ENCODE data around the gene LRRC34.

Gene LRRC34

GRCh38 chr3:169787120-169787519 lies 25.6 kb downstream of the LRRC34 start:
- no peaks in the 10 kb centered on the region for H3K9me3 Mint-ChIP-seq
- ATAC-seq = no peak
- H3K4me1 Mint-ChIP-seq = peaks cover 8% of the 10 kb centered on the region
- H3K36me3 Mint-ChIP-seq = peaks cover 91% of the 10 kb centered on the region
- H3K4me3 Mint-ChIP-seq = no peak overlapping the region
- no peak overlapping the region for H3K27ac Mint-ChIP-seq
- no peak for DNase-seq (ENCODE audit: low spot score in 2 of 2)

GRCh38 chr3:169781209-169781855 lies 31.4 kb downstream of the LRRC34 start:
- Mint-ChIP-seq H3K4me1 (peaks cover 25% of the 10 kb centered on the region), H3K36me3 (peaks cover 100% of the 10 kb centered on the region)

DNA sequence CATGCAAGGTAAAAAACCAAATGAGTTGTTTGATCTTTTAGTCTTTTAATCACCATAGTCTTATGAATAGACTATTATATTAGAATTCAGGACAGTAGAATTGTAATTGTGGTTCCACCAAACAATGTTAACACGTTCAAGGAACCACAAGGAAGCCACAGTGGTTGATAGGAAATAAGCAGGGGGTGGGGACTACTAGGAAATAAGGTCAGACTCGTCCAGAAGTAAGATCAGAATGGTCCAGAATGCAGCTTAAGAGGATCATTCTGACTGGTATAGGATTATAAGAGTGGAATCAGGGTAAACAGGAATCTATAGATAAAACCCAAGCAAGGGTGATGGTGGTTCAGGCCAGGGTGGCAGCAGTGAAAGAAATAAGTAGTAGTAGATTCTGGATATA lies 32.0 kb downstream of the LRRC34 start:
- ATAC-seq = peak; percentile 64
- no peak for DNase-seq (ENCODE audit: low spot score in 2 of 2)
- Mint-ChIP-seq H3K4me1 (peaks cover 25% of the 10 kb centered on the region), H3K9me3 (no peaks in the 10 kb centered on the region), H3K4me3 (peak overlapping the region; percentile 4), H3K36me3 (peaks cover 100% of the 10 kb centered on the region), H3K27ac (peak overlapping the region; percentile 52)

More at GRCh38 chr3:169781209-169781855, 31.4 kb downstream of the LRRC34 start:
- peak overlapping the region; percentile 52 for H3K27ac Mint-ChIP-seq
- DNase-seq (ENCODE audit: low spot score in 2 of 2) (no peak), ATAC-seq (no peak)
- H3K9me3 Mint-ChIP-seq = no peaks in the 10 kb centered on the region
- H3K4me3 Mint-ChIP-seq = peak overlapping the region; percentile 4

- H3K4me3 Mint-ChIP-seq = no peak overlapping the region
- H3K9me3 Mint-ChIP-seq = no peaks in the 10 kb centered on the region
- H3K27ac Mint-ChIP-seq = no peak overlapping the region
- peaks cover 37% of the 10 kb centered on the region for H3K4me1 Mint-ChIP-seq
- DNase-seq (ENCODE audit: low spot score in 2 of 2) = no peak
- ATAC-seq = no peak
- peaks cover 100% of the 10 kb centered on the region for H3K36me3 Mint-ChIP-seq
Measured at GRCh38 chr3:169777822-169778221, 34.9 kb downstream of the LRRC34 start.

- Mint-ChIP-seq H3K4me3 (peak overlapping the region; percentile 97), H3K27ac (peak overlapping the region; percentile 99), H3K36me3 (peaks cover 85% of the 10 kb centered on the region), H3K9me3 (no peaks in the 10 kb centered on the region), H3K4me1 (peaks cover 37% of the 10 kb centered on the region)
- no peak for ATAC-seq
- DNase-seq (ENCODE audit: low spot score in 2 of 2) = no peak
Measured at GRCh38 chr3:169774186-169774585, 38.5 kb downstream of the LRRC34 start.

GRCh38 chr3:169772897-169773816 lies 39.5 kb downstream of the LRRC34 start, which contains the start of gene MYNN:
MYNN (plus strand) TSS chr3:169773396; CDS start chr3:169774296, 900 bp downstream.
- no peaks in the 10 kb centered on the region for H3K9me3 Mint-ChIP-seq
- peak within 1 kb of the TSS; percentile 99 for H3K27ac Mint-ChIP-seq
- DNase-seq (ENCODE audit: low spot score in 2 of 2) (peak; percentile 83 to 97), ATAC-seq (peak; percentile 90)
- peak within 1 kb of the TSS; percentile 97 for H3K4me3 Mint-ChIP-seq
- H3K36me3 Mint-ChIP-seq = peaks cover 75% of the 10 kb centered on the region
- H3K4me1 Mint-ChIP-seq = peaks cover 33% of the 10 kb centered on the region

DNA sequence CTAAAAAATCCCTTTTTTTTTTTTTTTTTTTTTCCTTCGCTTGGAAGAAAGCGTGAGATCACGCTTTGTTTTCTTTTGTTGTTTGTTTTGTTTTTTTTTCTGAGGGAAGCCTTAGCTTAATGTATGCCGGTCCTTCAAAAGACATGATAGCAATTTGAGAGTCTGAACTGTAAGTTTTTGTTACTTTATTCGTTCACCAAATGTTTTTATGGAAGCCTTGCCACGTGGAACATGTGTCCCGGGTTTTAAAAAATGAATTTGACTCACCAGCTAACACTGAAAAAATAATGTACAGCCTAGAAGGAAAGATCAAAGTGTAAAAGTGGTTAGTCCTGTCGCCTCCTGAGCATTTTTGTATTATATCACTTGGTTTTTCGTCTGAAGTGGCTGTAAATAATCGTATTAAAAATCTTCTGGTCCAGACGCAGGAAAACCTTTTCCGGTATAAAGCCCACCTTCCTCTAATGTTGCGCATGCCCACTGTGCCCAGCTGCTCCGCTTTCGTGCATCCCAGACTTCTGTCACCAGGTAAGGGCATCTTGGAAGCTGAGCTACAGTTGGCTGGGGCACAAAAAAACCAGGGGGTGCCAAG lies 40.3 kb downstream of the LRRC34 start:
- Mint-ChIP-seq H3K9me3 (no peaks in the 10 kb centered on the region), H3K4me1 (peaks cover 33% of the 10 kb centered on the region), H3K4me3 (peak overlapping the region; percentile 97), H3K27ac (peak overlapping the region; percentile 99), H3K36me3 (peaks cover 67% of the 10 kb centered on the region)
- ATAC-seq (peak; percentile 33), DNase-seq (ENCODE audit: low spot score in 2 of 2) (no peak)

DNA sequence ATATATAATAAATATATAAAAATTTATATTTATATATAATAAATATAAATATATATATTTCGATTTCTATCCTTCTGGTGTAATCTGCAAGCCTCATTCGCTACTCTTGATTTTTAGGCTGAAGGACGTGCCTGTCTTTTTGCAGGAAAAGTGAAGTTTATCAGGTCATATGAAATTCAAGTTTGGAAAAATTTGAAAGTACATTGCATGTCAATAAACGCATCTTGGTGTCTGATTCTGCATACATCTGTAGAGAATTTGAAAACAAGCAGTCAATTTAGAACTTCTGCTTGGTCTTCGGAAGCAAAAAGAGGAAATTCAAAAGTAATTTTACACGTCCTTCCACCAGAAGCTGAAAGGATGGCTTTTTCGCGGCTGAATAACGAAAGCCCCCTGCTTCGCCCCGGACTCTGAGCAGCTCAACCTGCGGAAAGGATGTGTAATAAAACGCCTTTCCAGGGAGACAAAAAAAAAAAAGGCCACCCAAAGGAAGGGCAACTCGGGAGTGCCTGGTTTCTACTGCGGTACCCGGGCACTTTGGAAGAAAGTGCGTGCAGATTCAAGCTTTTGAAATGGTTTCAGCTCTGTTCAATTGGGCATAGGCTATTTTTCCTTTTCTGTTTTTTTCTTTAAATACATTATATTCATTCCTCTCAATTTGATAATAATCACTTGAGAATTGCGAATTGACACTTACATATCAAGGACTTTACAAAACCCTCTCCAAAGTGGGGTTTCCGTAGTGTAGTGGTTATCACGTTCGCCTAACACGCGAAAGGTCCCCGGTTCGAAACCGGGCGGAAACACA lies 41.0 kb downstream of the LRRC34 start:
- DNase-seq (ENCODE audit: low spot score in 2 of 2) (peak; percentile 62 to 85), ATAC-seq (no peak)
- Mint-ChIP-seq H3K9me3 (no peaks in the 10 kb centered on the region), H3K4me1 (peaks cover 33% of the 10 kb centered on the region), H3K4me3 (peak overlapping the region; percentile 97), H3K27ac (peak overlapping the region; percentile 99), H3K36me3 (peaks cover 60% of the 10 kb centered on the region)

- H3K4me1 Mint-ChIP-seq = peaks cover 33% of the 10 kb centered on the region
- H3K27ac Mint-ChIP-seq = peak within 1 kb of the TSS; percentile 88
- H3K4me3 Mint-ChIP-seq = peak within 1 kb of the TSS; percentile 77
- DNase-seq (ENCODE audit: low spot score in 2 of 2) = peak; percentile 49 to 81
- H3K36me3 Mint-ChIP-seq = peaks cover 44% of the 10 kb centered on the region
- H3K9me3 Mint-ChIP-seq = no peaks in the 10 kb centered on the region
- peak; percentile 52 for ATAC-seq
Measured at GRCh38 chr3:169769287-169770181, 43.2 kb downstream of the LRRC34 start, which contains the start of gene ACTRT3. ACTRT3 (minus strand) TSS chr3:169769561; CDS start chr3:169769520, 41 bp downstream.

DNA sequence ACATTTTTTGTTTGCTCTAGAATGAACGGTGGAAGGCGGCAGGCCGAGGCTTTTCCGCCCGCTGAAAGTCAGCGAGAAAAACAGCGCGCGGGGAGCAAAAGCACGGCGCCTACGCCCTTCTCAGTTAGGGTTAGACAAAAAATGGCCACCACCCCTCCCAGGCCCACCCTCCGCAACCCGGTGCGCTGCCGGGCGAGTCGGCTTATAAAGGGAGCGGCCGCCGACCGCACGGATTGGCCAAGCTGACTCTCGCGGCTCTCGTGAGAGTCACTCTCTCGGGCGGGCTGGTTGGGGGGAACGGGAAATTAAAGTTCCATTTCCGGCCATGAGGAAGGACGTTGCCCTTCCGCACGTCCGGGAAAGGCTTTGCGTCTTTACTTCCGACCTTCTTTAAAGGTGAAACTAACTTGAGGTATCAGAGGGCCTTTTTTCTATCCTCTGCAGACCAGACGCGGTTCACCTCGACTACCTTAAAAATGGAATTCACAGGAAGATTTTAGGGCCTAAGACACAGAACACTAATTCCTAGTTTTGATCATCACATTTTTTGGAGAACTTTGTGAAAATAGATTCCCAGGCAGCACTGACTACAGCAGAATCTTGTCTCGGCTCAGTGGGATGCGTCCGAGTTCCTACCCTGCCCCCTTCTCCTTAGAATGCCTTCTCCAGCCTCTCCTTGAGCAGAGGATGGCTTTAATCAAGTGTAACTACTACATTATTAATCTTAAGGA lies 47.7 kb downstream of the LRRC34 start, which contains the start of gene TERC:
TSS of gene TERC (minus strand) at position 179 of the 731 bp plus-strand sequence.
- H3K4me3 Mint-ChIP-seq = peak within 1 kb of the TSS; percentile 86
- peak; percentile 88 for ATAC-seq

GRCh38 chr3:169764312-169764881 lies 48.3 kb downstream of the LRRC34 start:
- DNase-seq (ENCODE audit: low spot score in 2 of 2) (peak; percentile 61 to 83), ATAC-seq (peak; percentile 52)
- peaks cover 24% of the 10 kb centered on the region for H3K4me1 Mint-ChIP-seq
- no peaks in the 10 kb centered on the region for H3K9me3 Mint-ChIP-seq
- H3K36me3 Mint-ChIP-seq = peaks cover 13% of the 10 kb centered on the region
- peak overlapping the region; percentile 96 for H3K27ac Mint-ChIP-seq
- peak overlapping the region; percentile 86 for H3K4me3 Mint-ChIP-seq

More for the DNA sequence above, 47.7 kb downstream of the LRRC34 start, which contains the start of gene TERC:
- H3K36me3 Mint-ChIP-seq = peaks cover 18% of the 10 kb centered on the region
- peaks cover 26% of the 10 kb centered on the region for H3K4me1 Mint-ChIP-seq
- H3K9me3 Mint-ChIP-seq = no peaks in the 10 kb centered on the region
- peak within 1 kb of the TSS; percentile 96 for H3K27ac Mint-ChIP-seq
- DNase-seq (ENCODE audit: low spot score in 2 of 2) = peak in 1 of 2 donors; percentile 93

- Mint-ChIP-seq H3K27ac (no peak overlapping the region), H3K36me3 (peaks cover 13% of the 10 kb centered on the region), H3K4me3 (no peak overlapping the region), H3K9me3 (no peaks in the 10 kb centered on the region), H3K4me1 (peaks cover 26% of the 10 kb centered on the region)
- ATAC-seq = no peak
- no peak for DNase-seq (ENCODE audit: low spot score in 2 of 2)
Measured at GRCh38 chr3:169760479-169760878, 52.2 kb downstream of the LRRC34 start.

GRCh38 chr3:169759256-169759655 lies 53.4 kb downstream of the LRRC34 start:
- H3K4me3 Mint-ChIP-seq = no peak overlapping the region
- peaks cover 19% of the 10 kb centered on the region for H3K4me1 Mint-ChIP-seq
- peaks cover 4% of the 10 kb centered on the region for H3K36me3 Mint-ChIP-seq
- DNase-seq (ENCODE audit: low spot score in 2 of 2) = no peak
- H3K9me3 Mint-ChIP-seq = no peaks in the 10 kb centered on the region
- ATAC-seq = peak; percentile 98
- peak overlapping the region; percentile 71 for H3K27ac Mint-ChIP-seq

Data from stimulated activated effector memory CD8-positive, alpha-beta T cell treated with anti-CD3 and anti-CD28 coated beads, Interleukin-12 subunit alpha, Interleukin-12 subunit beta, amount 100 ng/mL, for 72 hours (primary cell).